ENCODE measurements around the gene OTUD4. TPM values are rescaled to one million over a fixed set of nuclear protein-coding genes. Genes with fewer than 3 reads are reported as not detected.
"Not testable (repeated sequence)": the region's sequence is repeated elsewhere in the genome, so short reads cannot be mapped to it uniquely, and the experiment has no call there.

The OTUD4 gene
- total RNA-seq, 1 experiment from 2014 or later, result 44.2 TPM

GRCh38 chr4:145182222-145182621 is 1.8 kb upstream of the OTUD4 start:
- ChIA-PET CTCF (no interaction called here), POLR2A (ENCODE audit: low non-redundant PET) (interaction anchor here (0.6 to 0.7 kb wide), 2 partner anchors 99 to 386 kb away, joined by 4 to 16 read pairs; no protein-coding TSS in a partner anchor)
- peaks cover 5% of the 10 kb centered on the region for H3K4me1 ChIP-seq (ENCODE audit: insufficient read depth, low read length, poor library complexity, severe bottlenecking)
- H3K27ac ChIP-seq (ENCODE audit: low read depth, low read length, poor library complexity, severe bottlenecking), result no peak overlapping the region
- no peak overlapping the region for H3K4me3 ChIP-seq (ENCODE audit: low read depth, low read length, poor library complexity, severe bottlenecking)
- H3K27me3 ChIP-seq (replicated peaks; ENCODE audit: insufficient read depth, low read depth, low read length, poor library complexity), result no peaks in the 10 kb centered on the region
- no peak for TF ChIP-seq CTCF (conservative IDR thresholded peaks at IDR 0.05; ENCODE audit: low read depth, low read length)
- TF ChIP-seq EZH2 (IDR thresholded peaks at IDR 0.05; ENCODE audit: borderline replicate concordance, low read depth, low read length, poor library complexity, severe bottlenecking), result no peak
- DNase-seq (ENCODE audit: low spot score), result no peak
- BruUV-seq (replicated peaks), result no TSS peak
- no peaks in the 10 kb centered on the region for H3K36me3 ChIP-seq (ENCODE audit: insufficient read depth, low read length, poor library complexity, severe bottlenecking)
- no peaks in the 10 kb centered on the region for H3K9me3 ChIP-seq (ENCODE audit: low read depth, low read length, poor library complexity, severe bottlenecking)
- intact Hi-C loops (cut with micrococcal nuclease; ENCODE audit: unreplicated experiment), result no loop called here

- H3K4me1 ChIP-seq (ENCODE audit: insufficient read depth, low read length, poor library complexity, severe bottlenecking), result peaks cover 16% of the 10 kb centered on the region
- DNase-seq (ENCODE audit: low spot score), result no peak
- ChIA-PET POLR2A (ENCODE audit: low non-redundant PET) (no interaction called here), CTCF (no interaction called here)
- TF ChIP-seq EZH2 (IDR thresholded peaks at IDR 0.05; ENCODE audit: borderline replicate concordance, low read depth, low read length, poor library complexity, severe bottlenecking) (no peak), CTCF (conservative IDR thresholded peaks at IDR 0.05; ENCODE audit: low read depth, low read length) (no peak)
- H3K4me3 ChIP-seq (ENCODE audit: low read depth, low read length, poor library complexity, severe bottlenecking), result peak overlapping the region; percentile 90
- intact Hi-C loops (cut with micrococcal nuclease; ENCODE audit: unreplicated experiment), result no loop called here
- H3K36me3 ChIP-seq (ENCODE audit: insufficient read depth, low read length, poor library complexity, severe bottlenecking), result no peaks in the 10 kb centered on the region
- H3K9me3 ChIP-seq (ENCODE audit: low read depth, low read length, poor library complexity, severe bottlenecking), result no peaks in the 10 kb centered on the region
- BruUV-seq (replicated peaks), result TSS peak; percentile 71
- peak overlapping the region; percentile 91 for H3K27ac ChIP-seq (ENCODE audit: low read depth, low read length, poor library complexity, severe bottlenecking)
- no peaks in the 10 kb centered on the region for H3K27me3 ChIP-seq (replicated peaks; ENCODE audit: insufficient read depth, low read depth, low read length, poor library complexity)
Observed at GRCh38 chr4:145181091-145181501, 707 bp upstream of the OTUD4 start.

- intact Hi-C loops (cut with micrococcal nuclease; ENCODE audit: unreplicated experiment); H3K36me3 ChIP-seq (ENCODE audit: insufficient read depth, low read length, poor library complexity, severe bottlenecking); BruUV-seq (replicated peaks); H3K9me3 ChIP-seq (ENCODE audit: low read depth, low read length, poor library complexity, severe bottlenecking); H3K27me3 ChIP-seq (replicated peaks; ENCODE audit: insufficient read depth, low read depth, low read length, poor library complexity); POLR2A ChIA-PET (ENCODE audit: low non-redundant PET); CTCF ChIA-PET: not testable (repeated sequence)
- H3K4me1 ChIP-seq (ENCODE audit: insufficient read depth, low read length, poor library complexity, severe bottlenecking), result peaks cover 25% of the 10 kb centered on the region
- H3K27ac ChIP-seq (ENCODE audit: low read depth, low read length, poor library complexity, severe bottlenecking), result peak overlapping the region; percentile 91
- H3K4me3 ChIP-seq (ENCODE audit: low read depth, low read length, poor library complexity, severe bottlenecking), result peak overlapping the region; percentile 90
- DNase-seq (ENCODE audit: low spot score), result peak; percentile 43
Observed at GRCh38 chr4:145179861-145180297, 510 bp downstream of the OTUD4 start.

GRCh38 chr4:145179281-145179860 is 1.0 kb downstream of the OTUD4 start:
- peaks cover 25% of the 10 kb centered on the region for H3K4me1 ChIP-seq (ENCODE audit: insufficient read depth, low read length, poor library complexity, severe bottlenecking)
- ChIA-PET POLR2A (ENCODE audit: low non-redundant PET) (no interaction called here), CTCF (no interaction called here)
- peak overlapping the region; percentile 75 for H3K27ac ChIP-seq (ENCODE audit: low read depth, low read length, poor library complexity, severe bottlenecking)
- BruUV-seq (replicated peaks), result no TSS peak
- intact Hi-C loops (cut with micrococcal nuclease; ENCODE audit: unreplicated experiment), result no loop called here
- peaks cover 3% of the 10 kb centered on the region for H3K36me3 ChIP-seq (ENCODE audit: insufficient read depth, low read length, poor library complexity, severe bottlenecking)
- peak overlapping the region; percentile 90 for H3K4me3 ChIP-seq (ENCODE audit: low read depth, low read length, poor library complexity, severe bottlenecking)
- no peaks in the 10 kb centered on the region for H3K9me3 ChIP-seq (ENCODE audit: low read depth, low read length, poor library complexity, severe bottlenecking)
- TF ChIP-seq CTCF (conservative IDR thresholded peaks at IDR 0.05; ENCODE audit: low read depth, low read length) (no peak), EZH2 (IDR thresholded peaks at IDR 0.05; ENCODE audit: borderline replicate concordance, low read depth, low read length, poor library complexity, severe bottlenecking) (no peak)
- no peaks in the 10 kb centered on the region for H3K27me3 ChIP-seq (replicated peaks; ENCODE audit: insufficient read depth, low read depth, low read length, poor library complexity)
- DNase-seq (ENCODE audit: low spot score), result peak; percentile 61
